Transverse colon (tissue), 4 donors: ENCODE data around the gene HCFC1R1. TPM values are rescaled to one million over a fixed set of nuclear protein-coding genes. Genes with fewer than 3 reads are reported as not detected.
A peak's percentile ranks its signal among the peaks of the same experiment; 100 is the strongest.

ENCODE experiments used
- DNase-seq: peaks from one replicate; pipeline ENCODE4 v3.0.0-alpha.2; 2019
- H3K27ac ChIP-seq, 4 donors: fragments of 200-600 bp; sonication (generic); 2 replicates each; pipeline ENCODE4 v1.5.1; 2016 to 2018; ENCODE audit warnings: inconsistent platforms in 4 of 4
- H3K27me3 ChIP-seq: fragments of 200-600 bp; sonication (generic); 2 replicates; pipeline ENCODE4 v1.5.1; 2017; ENCODE audit warnings: inconsistent platforms
- H3K36me3 ChIP-seq, 4 donors: fragments of 200-600 bp; sonication (generic); 2 replicates each; pipeline ENCODE4 v1.5.1; 2017 to 2019; ENCODE audit warnings: inconsistent platforms in 4 of 4
- H3K4me1 ChIP-seq, 4 donors: fragments of 200-600 bp; sonication (generic); 2 replicates each; pipeline ENCODE4 v1.5.1; 2017 to 2020; ENCODE audit warnings: inconsistent platforms in 4 of 4
- H3K4me3 ChIP-seq, 4 donors: fragments of 200-600 bp; sonication (generic); 1 replicate in 1 of 4; 2 replicates in 3 of 4; pipeline versions ENCODE4 v1.5.1 to v1.6.1; 2017 to 2019; ENCODE audit warnings: inconsistent platforms in 4 of 4
- H3K9me3 ChIP-seq, 2 donors: fragments of 200-600 bp; sonication (generic); 2 replicates each; pipeline ENCODE4 v1.5.1; 2017 to 2019; ENCODE audit warnings: inconsistent platforms in 2 of 2
- EP300 ChIP-seq: sonication (generic); formaldehyde crosslinking; IDR thresholded peaks from one replicate; pipeline ENCODE4 v1.6.1; 2017; ENCODE audit warnings: antibody characterized with exemption, low read depth
- POLR2A ChIP-seq: fragments of 450-650 bp; IDR thresholded peaks from one replicate; pipeline ENCODE4 v1.6.1; 2016; ENCODE audit warnings: antibody characterized with exemption, mild to moderate bottlenecking, moderate library complexity
- POLR2AphosphoS5 ChIP-seq, 3 donors: sonication (generic); formaldehyde crosslinking; IDR thresholded peaks; one replicate each; pipeline ENCODE4 v1.6.1; 2016; ENCODE audit warnings: antibody characterized with exemption in 3 of 3
- WGBS, 2 donors: methylation state at CpG; one replicate each; pipeline ENCODE4 v1.1.5; 2018; ENCODE audit warnings: low coverage in 1 of 2; 5-methylcytosine and 5-hydroxymethylcytosine counted together
- in situ Hi-C, 4 donors: fragments of 200-750 bp; cut with MboI; loops; one replicate each; pipeline versions ENCODE4 v1.15.0 to v1.15.1; 2017; ENCODE audit warnings: low sequenced_read_pairs in 3 of 4, low pct_ligation_motif_present in 1 of 4, low pct_unique_long_range_greater_than_20kb in 1 of 4
- intact Hi-C: fragments of 100-400 bp; cut with DNase I; formaldehyde crosslinking; loops from one replicate; pipeline ENCODE4 v1.15.1; 2023; ENCODE audit warnings: low total_unique reads
- total RNA-seq, 4 donors: library from RNA; depleted of rRNA; stranded (reverse); fragments of >200 nt; gene quantifications; one replicate each; pipeline ENCODE4 v1.1.0, GENCODE V29; 2016
- TF ChIP-seq, protein P1 (sequence below), 5 experiments: fragments of 200-600 bp in 3 of 5; fragments of 450-650 bp in 2 of 5; sonication (generic) in 3 of 5; IDR thresholded peaks; 1 replicate in 2 of 5; 2 replicates in 3 of 5; pipeline ENCODE4 v1.5.1; 2016 to 2017; ENCODE audit warnings: antibody characterized with exemption in 5 of 5, inconsistent platforms in 3 of 5, mild to moderate bottlenecking in 2 of 5, moderate library complexity in 1 of 5

Gene HCFC1R1
- total RNA-seq, 4 donors from 2014 or later, result 4.4 to 35.4 (median 17.5) TPM

DNA sequence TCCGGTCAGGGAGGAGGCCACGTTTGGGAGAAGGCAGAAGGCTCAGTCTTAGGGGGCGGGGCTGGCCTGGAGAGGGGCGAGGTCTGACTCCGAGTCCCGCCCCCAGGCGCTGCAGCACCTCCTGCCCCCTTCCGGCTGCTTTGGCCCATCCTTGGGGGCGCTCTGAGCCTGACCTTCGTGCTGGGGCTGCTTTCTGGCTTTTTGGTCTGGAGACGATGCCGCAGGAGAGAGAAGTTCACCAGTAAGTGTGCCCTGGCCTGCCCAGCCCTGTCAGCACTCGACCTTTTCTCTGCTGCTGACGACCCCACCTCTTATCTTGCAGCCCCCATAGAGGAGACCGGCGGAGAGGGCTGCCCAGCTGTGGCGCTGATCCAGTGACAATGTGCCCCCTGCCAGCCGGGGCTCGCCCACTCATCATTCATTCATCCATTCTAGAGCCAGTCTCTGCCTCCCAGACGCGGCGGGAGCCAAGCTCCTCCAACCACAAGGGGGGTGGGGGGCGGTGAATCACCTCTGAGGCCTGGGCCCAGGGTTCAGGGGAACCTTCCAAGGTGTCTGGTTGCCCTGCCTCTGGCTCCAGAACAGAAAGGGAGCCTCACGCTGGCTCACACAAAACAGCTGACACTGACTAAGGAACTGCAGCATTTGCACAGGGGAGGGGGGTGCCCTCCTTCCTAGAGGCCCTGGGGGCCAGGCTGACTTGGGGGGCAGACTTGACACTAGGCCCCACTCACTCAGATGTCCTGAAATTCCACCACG lies 2.1 kb downstream of the HCFC1R1 start:
- TF ChIP-seq EP300, result no peak
- TF ChIP-seq, protein P1, sequence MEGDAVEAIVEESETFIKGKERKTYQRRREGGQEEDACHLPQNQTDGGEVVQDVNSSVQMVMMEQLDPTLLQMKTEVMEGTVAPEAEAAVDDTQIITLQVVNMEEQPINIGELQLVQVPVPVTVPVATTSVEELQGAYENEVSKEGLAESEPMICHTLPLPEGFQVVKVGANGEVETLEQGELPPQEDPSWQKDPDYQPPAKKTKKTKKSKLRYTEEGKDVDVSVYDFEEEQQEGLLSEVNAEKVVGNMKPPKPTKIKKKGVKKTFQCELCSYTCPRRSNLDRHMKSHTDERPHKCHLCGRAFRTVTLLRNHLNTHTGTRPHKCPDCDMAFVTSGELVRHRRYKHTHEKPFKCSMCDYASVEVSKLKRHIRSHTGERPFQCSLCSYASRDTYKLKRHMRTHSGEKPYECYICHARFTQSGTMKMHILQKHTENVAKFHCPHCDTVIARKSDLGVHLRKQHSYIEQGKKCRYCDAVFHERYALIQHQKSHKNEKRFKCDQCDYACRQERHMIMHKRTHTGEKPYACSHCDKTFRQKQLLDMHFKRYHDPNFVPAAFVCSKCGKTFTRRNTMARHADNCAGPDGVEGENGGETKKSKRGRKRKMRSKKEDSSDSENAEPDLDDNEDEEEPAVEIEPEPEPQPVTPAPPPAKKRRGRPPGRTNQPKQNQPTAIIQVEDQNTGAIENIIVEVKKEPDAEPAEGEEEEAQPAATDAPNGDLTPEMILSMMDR (IDR thresholded peaks at IDR 0.05), result peak in 4 of 5 experiments; percentile 32 to 48 (median 37)
- no peak for TF ChIP-seq POLR2AphosphoS5 (IDR thresholded peaks at IDR 0.05)
- peak; percentile 6 for TF ChIP-seq POLR2A
- DNase-seq, result peak; percentile 87

DNA sequence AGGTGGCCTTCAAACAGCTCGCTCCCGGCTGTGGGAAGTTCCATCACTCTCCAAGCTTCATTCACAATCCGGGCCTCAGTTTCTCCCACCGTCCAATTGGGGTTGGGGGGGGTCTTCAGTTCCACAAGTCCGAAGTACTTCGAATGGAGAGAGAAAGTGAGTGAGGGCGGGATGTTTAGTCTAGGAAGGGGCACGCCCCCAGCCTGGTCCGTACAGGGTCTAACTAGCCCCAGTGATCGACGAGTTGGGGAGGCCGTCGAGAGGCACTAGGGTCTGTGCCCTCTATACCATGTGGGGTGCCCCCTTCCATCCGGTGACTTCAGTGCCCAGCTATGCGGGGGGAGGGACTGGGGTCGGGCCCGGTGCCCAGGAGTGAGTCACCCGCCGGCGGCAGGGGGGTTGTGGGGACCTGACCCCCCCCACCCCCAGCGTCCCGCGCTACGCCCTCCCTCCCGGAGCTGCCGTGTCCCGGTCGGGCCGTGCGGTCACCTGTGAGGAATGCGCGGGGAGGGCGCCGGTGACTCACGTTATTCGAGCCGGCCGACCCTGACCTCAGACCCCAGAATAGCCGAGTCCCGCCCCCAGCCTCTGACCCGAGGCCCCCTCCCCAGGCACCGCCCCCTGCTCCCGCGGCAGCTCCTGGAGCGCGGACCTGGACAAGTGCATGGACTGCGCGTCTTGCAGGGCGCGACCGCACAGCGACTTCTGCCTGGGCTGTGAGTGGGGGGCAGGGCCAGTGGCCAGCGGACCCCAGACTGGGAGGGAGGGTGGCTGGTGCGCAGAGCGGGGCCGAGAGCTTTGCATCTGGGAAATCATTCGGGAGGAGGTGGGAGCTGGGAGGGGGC lies 2.9 kb downstream of the HCFC1R1 start:
- intact Hi-C loops (no loop called here), in situ Hi-C loops (no loop called here)
- H3K4me1 ChIP-seq, result peaks cover 24 to 57% (median 45%) of the 10 kb centered on the region in 4 donors

More for the DNA sequence above, 2.1 kb downstream of the HCFC1R1 start:
- H3K27me3 ChIP-seq, result peaks cover 21% of the 10 kb centered on the region
- H3K4me3 ChIP-seq, result peak overlapping the region; percentile 45 to 66 (median 54)
- H3K9me3 ChIP-seq, result no peaks in the 10 kb centered on the region
- intact Hi-C loops (loop anchor here (2.0 kb wide), 1 partner anchor 347 kb away; no protein-coding TSS in a partner anchor), in situ Hi-C loops (no loop called here)
- H3K27ac ChIP-seq, result peak overlapping the region; percentile 92 to 94 (median 93)
- peaks cover 24 to 57% (median 45%) of the 10 kb centered on the region in 4 donors for H3K4me1 ChIP-seq
- WGBS, 2 donors, result 21% methylated on average over 23 of the region's 25 CpGs; no CpG with 5 or more reads in 1 of the 2 donors
- H3K36me3 ChIP-seq, result no peaks in the 10 kb centered on the region

GRCh38 chr16:3020247-3020603 lies 3.5 kb downstream of the HCFC1R1 start, which contains the start of gene TNFRSF12A:
Gene TNFRSF12A (plus strand): TSS chr16:3020368. CDS start chr16:3020398, 30 bp downstream.
- Histone ChIP-seq H3K36me3 (no peaks in the 10 kb centered on the region), H3K9me3 (no peaks in the 10 kb centered on the region), H3K4me3 (peak within 1 kb of the TSS; percentile 45 to 66 (median 54)), H3K27me3 (peaks cover 21% of the 10 kb centered on the region), H3K27ac (peak within 1 kb of the TSS; percentile 92 to 94 (median 93)), H3K4me1 (peaks cover 24 to 57% (median 45%) of the 10 kb centered on the region in 4 donors)
- DNase-seq, result peak; percentile 83
- TF ChIP-seq, protein P1 (IDR thresholded peaks at IDR 0.05), result peak in 1 of 5 experiments; percentile 2
- peak; percentile 80 for TF ChIP-seq POLR2A
- TF ChIP-seq POLR2AphosphoS5 (IDR thresholded peaks at IDR 0.05), result peak; percentile 85 to 95 (median 90)
- no peak for TF ChIP-seq EP300
- in situ Hi-C loops, result no loop called here
- intact Hi-C loops, result no loop called here
- WGBS, 2 donors, result 0% methylated on average over 4 of the region's 49 CpGs; no CpG with 5 or more reads in 1 of the 2 donors

More for the DNA sequence above, 2.9 kb downstream of the HCFC1R1 start:
- H3K27ac ChIP-seq, result peak overlapping the region; percentile 92 to 94 (median 93)
- H3K9me3 ChIP-seq, result no peaks in the 10 kb centered on the region
- peaks cover 21% of the 10 kb centered on the region for H3K27me3 ChIP-seq
- peak overlapping the region; percentile 45 to 66 (median 54) for H3K4me3 ChIP-seq
- no peaks in the 10 kb centered on the region for H3K36me3 ChIP-seq
- 2% methylated on average over 40 of the region's 57 CpGs; no CpG with 5 or more reads in 1 of the 2 donors for WGBS, 2 donors
- DNase-seq, result peak; percentile 75
- TF ChIP-seq POLR2A (peak; percentile 11), EP300 (no peak), POLR2AphosphoS5 (IDR thresholded peaks at IDR 0.05) (peak; percentile 27 to 83 (median 80))
- TF ChIP-seq, protein P1 (IDR thresholded peaks at IDR 0.05), result peak in 1 of 5 experiments; percentile 1
